SK-N-SH treated with all-trans-retinoic acid at 6 μM for 48 hours (cell line): ENCODE results near the gene CEMIP.

ENCODE experiments used
- ATAC-seq: fragments of 200-7000 bp; cut with Tn5 transposase; 3 replicates; pipeline ENCODE4 v1.9.1; 2020; ENCODE audit warnings: mild to moderate bottlenecking, moderate library complexity
- ARNTL ChIP-seq: fragments of 450-650 bp; formaldehyde crosslinking; IDR thresholded peaks from 2 replicates; pipeline ENCODE4 v1.5.0; 2020; ENCODE audit warnings: low read depth, mild to moderate bottlenecking, moderate library complexity, borderline replicate concordance
- BACH2 ChIP-seq: fragments of 250-450 bp; sonication (Bioruptor Pico); IDR thresholded peaks from 2 replicates; pipeline ENCODE4 v1.9.0; 2021; ENCODE audit warnings: mild to moderate bottlenecking, borderline replicate concordance
- ESRRG ChIP-seq: fragments of 250-450 bp; sonication (Bioruptor Pico); IDR thresholded peaks from 2 replicates; pipeline ENCODE4 v1.6.1; 2021; ENCODE audit warnings: mild to moderate bottlenecking
- GLIS3 ChIP-seq: fragments of 250-450 bp; sonication (Bioruptor Pico); IDR thresholded peaks from 2 replicates; pipeline ENCODE4 v1.5.0; 2020; ENCODE audit warnings: mild to moderate bottlenecking, moderate library complexity
- ISL1 ChIP-seq: fragments of 250-450 bp; sonication (Bioruptor Pico); IDR thresholded peaks from 2 replicates; pipeline ENCODE4 v2.1.2; 2022; ENCODE audit warnings: mild to moderate bottlenecking, moderate library complexity
- OSR1 ChIP-seq: fragments of 250-450 bp; sonication (Bioruptor Pico); IDR thresholded peaks from 2 replicates; pipeline ENCODE4 v1.8.0; 2022; ENCODE audit warnings: moderate library complexity, mild to moderate bottlenecking, inconsistent platforms
- POU6F1 ChIP-seq: fragments of 250-450 bp; sonication (Bioruptor Pico); IDR thresholded peaks from 2 replicates; pipeline ENCODE4 v1.8.0; 2021; ENCODE audit warnings: low read depth, mild to moderate bottlenecking, moderate library complexity, borderline replicate concordance
- PPARA ChIP-seq: fragments of 250-450 bp; sonication (Bioruptor Pico); IDR thresholded peaks from 2 replicates; pipeline ENCODE4 v1.5.0; 2020; ENCODE audit warnings: mild to moderate bottlenecking, borderline replicate concordance
- SNAI2 ChIP-seq: fragments of 250-450 bp; sonication (Bioruptor Pico); IDR thresholded peaks from 2 replicates; pipeline ENCODE4 v1.5.0; 2020; ENCODE audit warnings: mild to moderate bottlenecking, moderate library complexity
- TCF4 ChIP-seq: fragments of 250-450 bp; sonication (Bioruptor Pico); IDR thresholded peaks from 2 replicates; pipeline ENCODE4 v1.8.0; 2021; ENCODE audit warnings: mild to moderate bottlenecking, moderate library complexity, borderline replicate concordance
- TOX ChIP-seq: fragments of 250-450 bp; sonication (Bioruptor Pico); IDR thresholded peaks from 2 replicates; pipeline ENCODE4 v1.8.0; 2021; ENCODE audit warnings: mild to moderate bottlenecking, moderate library complexity, borderline replicate concordance
- TSHZ2 ChIP-seq: fragments of 250-450 bp; sonication (Bioruptor Pico); IDR thresholded peaks from 2 replicates; pipeline ENCODE4 v1.5.0; 2020; ENCODE audit warnings: mild to moderate bottlenecking, moderate library complexity
- ZC3H10 ChIP-seq: fragments of 250-450 bp; sonication (Bioruptor Pico); IDR thresholded peaks from 2 replicates; pipeline ENCODE4 v1.5.1; 2021; ENCODE audit warnings: mild to moderate bottlenecking, moderate library complexity
- ZFP3 ChIP-seq: fragments of 250-450 bp; sonication (Bioruptor Pico); IDR thresholded peaks from 2 replicates; pipeline ENCODE4 v1.5.0; 2020; ENCODE audit warnings: mild to moderate bottlenecking, moderate library complexity
- ZFP30 ChIP-seq: fragments of 450-650 bp; formaldehyde crosslinking; IDR thresholded peaks from 2 replicates; pipeline ENCODE4 v1.5.0; 2022; ENCODE audit warnings: mild to moderate bottlenecking, moderate library complexity
- ZNF565 ChIP-seq: fragments of 450-650 bp; formaldehyde crosslinking; conservative IDR thresholded peaks from 2 replicates; pipeline ENCODE4 v1.5.0; 2020; ENCODE audit warnings: low read depth, mild to moderate bottlenecking, moderate library complexity
- ZNF70 ChIP-seq: fragments of 450-650 bp; formaldehyde crosslinking; IDR thresholded peaks from 2 replicates; pipeline ENCODE4 v1.5.0; 2020; ENCODE audit warnings: mild to moderate bottlenecking, moderate library complexity
- ZNF8 ChIP-seq: fragments of 450-650 bp; formaldehyde crosslinking; IDR thresholded peaks from 2 replicates; pipeline ENCODE4 v1.5.0; 2020; ENCODE audit warnings: mild to moderate bottlenecking, moderate library complexity
- TF ChIP-seq, protein P1 (sequence below): fragments of 250-450 bp; sonication (Bioruptor Pico); IDR thresholded peaks from 2 replicates; pipeline ENCODE4 v1.8.0; 2020; ENCODE audit warnings: mild to moderate bottlenecking, moderate library complexity, borderline replicate concordance
- TF ChIP-seq, protein P2 (sequence below): fragments of 250-450 bp; sonication (Bioruptor Pico); IDR thresholded peaks from 2 replicates; pipeline ENCODE4 v1.5.1; 2021; ENCODE audit warnings: mild to moderate bottlenecking, moderate library complexity
- TF ChIP-seq, protein P3 (sequence below): fragments of 250-450 bp; sonication (Bioruptor Pico); IDR thresholded peaks from 2 replicates; pipeline ENCODE4 v1.5.1; 2020; ENCODE audit warnings: low read depth, mild to moderate bottlenecking, moderate library complexity

The CEMIP gene

GRCh38 chr15:80750575-80750974 is 28.6 kb upstream of the CEMIP start (continued):
- TF ChIP-seq, protein P1, sequence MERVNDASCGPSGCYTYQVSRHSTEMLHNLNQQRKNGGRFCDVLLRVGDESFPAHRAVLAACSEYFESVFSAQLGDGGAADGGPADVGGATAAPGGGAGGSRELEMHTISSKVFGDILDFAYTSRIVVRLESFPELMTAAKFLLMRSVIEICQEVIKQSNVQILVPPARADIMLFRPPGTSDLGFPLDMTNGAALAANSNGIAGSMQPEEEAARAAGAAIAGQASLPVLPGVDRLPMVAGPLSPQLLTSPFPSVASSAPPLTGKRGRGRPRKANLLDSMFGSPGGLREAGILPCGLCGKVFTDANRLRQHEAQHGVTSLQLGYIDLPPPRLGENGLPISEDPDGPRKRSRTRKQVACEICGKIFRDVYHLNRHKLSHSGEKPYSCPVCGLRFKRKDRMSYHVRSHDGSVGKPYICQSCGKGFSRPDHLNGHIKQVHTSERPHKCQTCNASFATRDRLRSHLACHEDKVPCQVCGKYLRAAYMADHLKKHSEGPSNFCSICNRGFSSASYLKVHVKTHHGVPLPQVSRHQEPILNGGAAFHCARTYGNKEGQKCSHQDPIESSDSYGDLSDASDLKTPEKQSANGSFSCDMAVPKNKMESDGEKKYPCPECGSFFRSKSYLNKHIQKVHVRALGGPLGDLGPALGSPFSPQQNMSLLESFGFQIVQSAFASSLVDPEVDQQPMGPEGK, result no peak
- TF ChIP-seq POU6F1 (CRISPR knock-in tag), result no peak
- TF ChIP-seq, protein P2, sequence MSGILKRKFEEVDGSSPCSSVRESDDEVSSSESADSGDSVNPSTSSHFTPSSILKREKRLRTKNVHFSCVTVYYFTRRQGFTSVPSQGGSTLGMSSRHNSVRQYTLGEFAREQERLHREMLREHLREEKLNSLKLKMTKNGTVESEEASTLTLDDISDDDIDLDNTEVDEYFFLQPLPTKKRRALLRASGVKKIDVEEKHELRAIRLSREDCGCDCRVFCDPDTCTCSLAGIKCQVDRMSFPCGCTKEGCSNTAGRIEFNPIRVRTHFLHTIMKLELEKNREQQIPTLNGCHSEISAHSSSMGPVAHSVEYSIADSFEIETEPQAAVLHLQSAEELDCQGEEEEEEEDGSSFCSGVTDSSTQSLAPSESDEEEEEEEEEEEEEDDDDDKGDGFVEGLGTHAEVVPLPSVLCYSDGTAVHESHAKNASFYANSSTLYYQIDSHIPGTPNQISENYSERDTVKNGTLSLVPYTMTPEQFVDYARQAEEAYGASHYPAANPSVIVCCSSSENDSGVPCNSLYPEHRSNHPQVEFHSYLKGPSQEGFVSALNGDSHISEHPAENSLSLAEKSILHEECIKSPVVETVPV (CRISPR knock-in tag), result no peak
- no peak for TF ChIP-seq ZC3H10
- TF ChIP-seq SNAI2, result no peak

DNA sequence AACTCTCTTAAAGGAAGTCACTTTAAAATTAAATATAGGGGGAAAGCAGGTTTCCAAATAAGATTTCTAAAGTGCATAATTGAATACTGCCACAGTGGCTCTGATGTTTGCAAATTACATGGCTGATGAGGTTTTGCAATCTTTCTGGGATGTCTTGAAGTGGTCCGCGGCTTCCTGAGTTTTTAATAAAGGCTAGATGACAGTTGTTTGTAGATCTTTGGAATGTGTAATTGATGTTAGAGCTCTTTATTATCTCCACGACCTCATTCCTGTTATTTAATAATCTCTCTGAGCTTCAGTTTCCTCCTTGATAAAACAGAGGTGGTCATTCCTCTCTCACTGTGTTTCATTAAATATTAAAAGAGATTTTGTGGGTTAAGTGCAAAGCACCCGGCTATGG is 27.0 kb upstream of the CEMIP start:
- ATAC-seq, result no peak
- TF ChIP-seq ZC3H10 (no peak), ZNF565 (CRISPR knock-in tag) (no peak), SNAI2 (no peak), GLIS3 (CRISPR knock-in tag) (no peak), ZNF8 (CRISPR knock-in tag) (no peak), ARNTL (CRISPR knock-in tag) (no peak), ESRRG (CRISPR knock-in tag) (no peak), ZNF70 (CRISPR knock-in tag) (no peak), TOX (CRISPR knock-in tag) (no peak), ISL1 (peak; percentile 63)
- TF ChIP-seq, protein P1, result no peak
- TF ChIP-seq, protein P3, sequence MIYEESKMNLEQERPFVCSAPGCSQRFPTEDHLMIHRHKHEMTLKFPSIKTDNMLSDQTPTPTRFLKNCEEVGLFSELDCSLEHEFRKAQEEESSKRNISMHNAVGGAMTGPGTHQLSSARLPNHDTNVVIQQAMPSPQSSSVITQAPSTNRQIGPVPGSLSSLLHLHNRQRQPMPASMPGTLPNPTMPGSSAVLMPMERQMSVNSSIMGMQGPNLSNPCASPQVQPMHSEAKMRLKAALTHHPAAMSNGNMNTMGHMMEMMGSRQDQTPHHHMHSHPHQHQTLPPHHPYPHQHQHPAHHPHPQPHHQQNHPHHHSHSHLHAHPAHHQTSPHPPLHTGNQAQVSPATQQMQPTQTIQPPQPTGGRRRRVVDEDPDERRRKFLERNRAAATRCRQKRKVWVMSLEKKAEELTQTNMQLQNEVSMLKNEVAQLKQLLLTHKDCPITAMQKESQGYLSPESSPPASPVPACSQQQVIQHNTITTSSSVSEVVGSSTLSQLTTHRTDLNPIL (CRISPR knock-in tag), result 0 out of 2 replicates have a peak, but pooled peaks have one; percentile 28

GRCh38 chr15:80753161-80753560 is 26.0 kb upstream of the CEMIP start:
- no peak for ATAC-seq
- TF ChIP-seq OSR1 (CRISPR knock-in tag), result no peak
- TF ChIP-seq ZFP3 (CRISPR knock-in tag), result no peak
- TF ChIP-seq ZFP30, result no peak
- TF ChIP-seq POU6F1 (CRISPR knock-in tag), result no peak
- no peak for TF ChIP-seq ARNTL (CRISPR knock-in tag)
- TF ChIP-seq BACH2 (CRISPR knock-in tag), result no peak
- TF ChIP-seq SNAI2, result no peak
- TF ChIP-seq ZNF70 (CRISPR knock-in tag), result no peak
- no peak for TF ChIP-seq GLIS3 (CRISPR knock-in tag)
- TF ChIP-seq TOX (CRISPR knock-in tag), result no peak
- TF ChIP-seq, protein P1, result no peak
- TF ChIP-seq TSHZ2 (CRISPR knock-in tag), result no peak
- TF ChIP-seq ZNF8 (CRISPR knock-in tag), result no peak
- no peak for TF ChIP-seq ZC3H10
- no peak for TF ChIP-seq TCF4 (CRISPR knock-in tag)
- no peak for TF ChIP-seq ISL1
- no peak for TF ChIP-seq ESRRG (CRISPR knock-in tag)
- TF ChIP-seq, protein P3 (CRISPR knock-in tag), result no peak
- TF ChIP-seq PPARA (CRISPR knock-in tag), result no peak
